Gastroesophageal sphincter (tissue), 3 donors: ENCODE measurements around the gene TOMM22.

Experiments used
- CTCF ChIP-seq, 4 experiments: fragments of 200-600 bp in 2 of 4; fragments of 450-650 bp in 2 of 4; sonication (generic) in 1 of 4; IDR thresholded peaks; one replicate each; pipeline ENCODE4 v1.5.1; 2017 to 2019; ENCODE audit warnings: antibody characterized with exemption in 4 of 4, mild to moderate bottlenecking in 2 of 4, moderate library complexity in 2 of 4
- EP300 ChIP-seq: sonication (generic); formaldehyde crosslinking; IDR thresholded peaks from one replicate; pipeline ENCODE4 v1.6.1; 2017; ENCODE audit warnings: antibody characterized with exemption, mild to moderate bottlenecking
- POLR2A ChIP-seq, 2 donors: fragments of 450-650 bp; IDR thresholded peaks; one replicate each; pipeline ENCODE4 v1.6.1; 2017; ENCODE audit warnings: antibody characterized with exemption in 2 of 2, mild to moderate bottlenecking in 2 of 2, moderate library complexity in 1 of 2
- POLR2AphosphoS5 ChIP-seq: sonication (generic); formaldehyde crosslinking; IDR thresholded peaks from one replicate; pipeline ENCODE4 v1.6.1; 2017; ENCODE audit warnings: antibody characterized with exemption

GRCh38 chr22:38689651-38690050 is 7.9 kb downstream of the TOMM22 start:
- TF ChIP-seq CTCF (IDR thresholded peaks at IDR 0.05), result no peak
- TF ChIP-seq POLR2A (IDR thresholded peaks at IDR 0.05), result no peak
- TF ChIP-seq POLR2AphosphoS5, result no peak
- no peak for TF ChIP-seq EP300
